OCI-LY3 (cell line): Measurements from ENCODE around the gene SOX12.

Experiments used
- H2AFZ ChIP-seq: fragments of 200-600, 300-600 bp; shearing (Covaris generic); 2 replicates; pipeline ENCODE4 v1.6.0; 2014; ENCODE audit warnings: antibody characterized with exemption, low read depth, low read length
- H3K27ac ChIP-seq: fragments of 200-600, 300-600 bp; sonication (generic); 2 replicates; pipeline ENCODE4 v1.5.1; 2014; ENCODE audit warnings: mild to moderate bottlenecking, low read length, moderate library complexity, mixed read lengths
- H3K27me3 ChIP-seq: fragments of 200-600, 300-600 bp; sonication (generic); 2 replicates; pipeline ENCODE4 v1.6.1; 2014; ENCODE audit warnings: low read depth, low read length, mixed read lengths
- H3K36me3 ChIP-seq: fragments of 200-600, 300-600 bp; sonication (generic); replicated peaks from 2 replicates; pipeline ENCODE3; 2014; ENCODE audit warnings: low read depth, low read length, mixed read lengths
- H3K4me1 ChIP-seq: fragments of 300-600, 200-600 bp; sonication (generic); 2 replicates; pipeline ENCODE4 v1.6.1; 2014; ENCODE audit warnings: low read length, mixed read lengths
- H3K4me2 ChIP-seq: fragments of 200-600, 300-600 bp; sonication (generic); 2 replicates; pipeline ENCODE4 v1.6.1; 2014; ENCODE audit warnings: low read length, mixed read lengths
- H3K4me3 ChIP-seq: fragments of 300-600, 200-600 bp; sonication (generic); 2 replicates; pipeline ENCODE4 v1.5.1; 2014; ENCODE audit warnings: antibody characterized with exemption, mild to moderate bottlenecking, low read length, moderate library complexity
- H3K79me2 ChIP-seq: fragments of 300-600, 200-600 bp; shearing (Covaris generic); 2 replicates; pipeline ENCODE4 v1.6.1; 2014; ENCODE audit warnings: mild to moderate bottlenecking, low read length, mixed read lengths
- H3K9ac ChIP-seq: fragments of 300-600, 200-600 bp; shearing (Covaris generic); 2 replicates; pipeline ENCODE4 v1.6.0; 2014; ENCODE audit warnings: mild to moderate bottlenecking, low read length, moderate library complexity
- H3K9me3 ChIP-seq: fragments of 200-600, 300-600 bp; shearing (Covaris generic); 2 replicates; pipeline ENCODE4 v1.6.1; 2014; ENCODE audit warnings: low read length, mixed read lengths; ENCODE audit not compliant: insufficient read depth
- H4K20me1 ChIP-seq: fragments of 200-600, 300-600 bp; sonication (generic); 2 replicates; pipeline ENCODE4 v1.6.1; 2016; ENCODE audit warnings: low read length, mixed read lengths; ENCODE audit not compliant: insufficient read depth
- CTCF ChIP-seq: fragments of 200-600, 300-600 bp; sonication (generic); IDR thresholded peaks from 2 replicates; pipeline ENCODE4 v1.5.1; 2014; ENCODE audit warnings: antibody characterized with exemption, low read length, low read depth
- EZH2phosphoT487 ChIP-seq: fragments of 200-600 bp; shearing (Covaris generic); IDR thresholded peaks from 2 replicates; pipeline ENCODE4 v1.6.1; 2018; ENCODE audit warnings: antibody characterized with exemption, mixed run types, low read depth

Gene SOX12

GRCh38 chr20:368915-369314 lies 43.6 kb downstream of the SOX12 start:
- Histone ChIP-seq H3K27me3 (no peaks in the 10 kb centered on the region), H2AFZ (no peak overlapping the region), H3K4me1 (peaks cover 18% of the 10 kb centered on the region), H3K4me3 (no peak overlapping the region), H4K20me1 (no peaks in the 10 kb centered on the region), H3K79me2 (no peaks in the 10 kb centered on the region), H3K36me3 (no peaks in the 10 kb centered on the region), H3K9me3 (no peaks in the 10 kb centered on the region), H3K27ac (no peak overlapping the region), H3K9ac (no peak overlapping the region), H3K4me2 (no peak overlapping the region)
- no peak for TF ChIP-seq CTCF
- TF ChIP-seq EZH2phosphoT487 = no peak

DNA sequence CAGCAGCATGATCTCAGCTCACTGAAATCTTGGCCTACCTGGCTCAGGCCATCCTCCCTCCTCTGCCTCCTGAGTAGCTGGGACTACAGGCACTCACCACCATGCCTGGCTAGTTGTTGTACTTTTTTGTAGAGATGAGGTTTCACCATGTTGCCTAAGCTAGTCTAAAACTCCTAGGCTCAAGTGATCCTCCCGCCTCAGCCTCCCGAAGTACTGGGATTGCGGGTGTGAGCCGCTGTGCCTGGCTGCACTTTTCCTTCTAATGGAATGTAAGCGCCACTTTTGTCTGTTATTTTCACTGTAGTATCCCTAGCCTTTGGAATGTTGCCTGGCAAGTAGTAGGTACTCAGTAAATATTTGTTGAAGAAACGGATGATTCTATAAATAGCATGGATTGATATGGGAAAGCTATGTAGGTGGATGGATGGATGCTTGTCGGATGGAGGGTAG lies 44.8 kb downstream of the SOX12 start:
- H3K4me3 ChIP-seq = no peak overlapping the region
- no peak overlapping the region for H3K27ac ChIP-seq
- H3K27me3 ChIP-seq = no peaks in the 10 kb centered on the region
- H3K9ac ChIP-seq = no peak overlapping the region
- H3K79me2 ChIP-seq = no peaks in the 10 kb centered on the region
- H2AFZ ChIP-seq = no peak overlapping the region
- no peak overlapping the region for H3K4me2 ChIP-seq
- no peaks in the 10 kb centered on the region for H4K20me1 ChIP-seq
- TF ChIP-seq CTCF = no peak
- TF ChIP-seq EZH2phosphoT487 = no peak
- H3K9me3 ChIP-seq = no peaks in the 10 kb centered on the region
- peaks cover 13% of the 10 kb centered on the region for H3K4me1 ChIP-seq
- no peaks in the 10 kb centered on the region for H3K36me3 ChIP-seq

DNA sequence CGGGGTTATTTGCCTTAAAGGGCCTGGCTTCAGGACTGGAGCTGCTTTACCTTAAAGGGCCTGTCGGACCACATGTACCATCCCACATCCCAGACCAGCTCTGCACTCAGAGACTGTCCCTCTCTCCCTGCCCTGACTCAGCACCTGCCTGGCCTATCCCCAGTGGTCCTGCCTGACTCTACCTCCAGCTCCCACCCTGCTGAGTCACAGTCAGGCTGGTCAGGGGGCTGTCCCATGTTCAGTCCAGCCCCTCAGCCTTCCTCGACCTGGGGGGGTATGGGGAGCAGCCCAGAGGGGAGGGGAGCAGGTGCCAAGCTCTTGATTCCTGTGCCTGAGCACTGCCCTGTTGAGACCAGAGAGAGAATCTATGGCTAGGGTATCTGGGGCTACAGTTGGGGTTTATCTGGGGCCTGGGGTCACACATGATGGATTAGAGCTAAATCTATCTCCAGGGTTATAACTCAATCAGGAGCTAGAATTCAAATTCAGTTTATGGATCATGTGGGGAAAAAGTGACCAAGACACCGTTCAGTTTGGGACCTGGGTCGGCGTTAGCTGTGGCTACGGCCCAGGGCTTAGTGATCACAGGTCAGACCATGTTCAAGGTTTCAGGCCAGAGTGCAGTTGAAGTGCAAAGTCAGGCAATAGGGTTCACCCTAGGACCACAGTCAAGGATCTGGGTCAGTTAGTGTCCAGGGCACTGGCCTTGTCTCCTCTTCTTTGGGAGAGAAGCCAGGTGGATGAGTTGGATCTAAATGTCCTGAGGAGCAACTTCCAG lies 45.8 kb downstream of the SOX12 start:
- no peak overlapping the region for H3K27ac ChIP-seq

More for the DNA sequence above, 45.8 kb downstream of the SOX12 start:
- no peaks in the 10 kb centered on the region for H3K36me3 ChIP-seq
- TF ChIP-seq CTCF (no peak), EZH2phosphoT487 (no peak)
- peaks cover 13% of the 10 kb centered on the region for H3K4me1 ChIP-seq
- no peaks in the 10 kb centered on the region for H4K20me1 ChIP-seq
- H3K4me3 ChIP-seq = no peak overlapping the region
- H3K9me3 ChIP-seq = no peaks in the 10 kb centered on the region
- H3K4me2 ChIP-seq = no peak overlapping the region
- no peak overlapping the region for H3K9ac ChIP-seq
- H2AFZ ChIP-seq = no peak overlapping the region
- H3K27me3 ChIP-seq = no peaks in the 10 kb centered on the region
- no peaks in the 10 kb centered on the region for H3K79me2 ChIP-seq
